ENCODE measurements around the gene PLCG2.
"Not testable (repeated sequence)": the region's sequence is repeated elsewhere in the genome, so short reads cannot be mapped to it uniquely, and the experiment has no call there.

PLCG2 gene

GRCh38 chr16:81850197-81850944, 71.3 kb downstream of the PLCG2 start:
- no peak for DNase-seq

DNA sequence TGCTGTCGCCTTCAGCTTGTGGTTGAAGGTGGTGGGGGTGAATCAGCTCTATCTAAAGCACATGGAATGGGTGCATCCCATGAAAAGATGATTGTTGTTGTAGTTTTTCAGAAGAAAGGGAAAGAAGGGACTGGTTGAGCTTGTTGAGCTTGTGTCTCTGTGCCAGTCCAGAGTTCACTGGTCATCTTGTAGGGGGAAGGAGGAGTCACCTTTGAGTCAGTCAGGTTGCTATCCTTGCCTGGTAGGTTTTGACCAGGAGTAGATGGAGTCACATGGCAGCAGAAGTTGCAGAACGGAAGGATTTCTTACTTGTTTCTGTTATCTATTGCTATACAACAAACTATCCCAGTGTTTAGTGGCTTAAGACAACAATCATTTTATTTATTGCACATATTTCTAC, 73.3 kb downstream of the PLCG2 start:
- no peak for DNase-seq

DNA sequence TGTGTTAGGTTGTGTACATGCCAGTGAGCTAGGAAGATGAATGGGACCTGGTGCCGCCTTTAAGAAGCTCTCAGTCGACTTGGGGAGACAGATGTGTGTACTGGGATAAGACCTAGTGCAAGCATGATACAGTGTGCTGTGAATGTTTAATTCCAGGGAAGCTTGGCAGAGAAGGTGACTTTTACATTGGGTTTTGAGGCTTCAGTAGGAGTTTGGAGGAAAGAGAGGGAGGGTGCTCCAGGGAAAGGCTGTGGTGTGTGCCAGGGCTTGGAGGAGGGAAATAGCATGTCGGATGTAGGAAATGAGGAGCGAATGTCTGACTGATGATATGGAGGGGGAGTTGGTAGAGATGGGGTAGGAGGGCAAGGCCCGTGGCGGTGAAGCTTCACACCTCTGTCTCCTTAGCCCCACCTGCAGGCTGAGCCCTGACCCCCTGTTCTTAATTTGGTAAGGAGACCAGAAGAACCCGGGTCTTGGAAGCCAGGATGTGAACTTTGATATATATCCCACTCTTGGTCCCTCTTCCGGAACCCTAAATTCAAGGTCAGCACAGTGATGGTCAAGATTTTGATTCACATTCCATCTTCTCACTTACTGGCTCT, 76.6 kb downstream of the PLCG2 start:
- no peak for DNase-seq

- no peak for DNase-seq
Measured at GRCh38 chr16:81860287-81861266, 81.5 kb downstream of the PLCG2 start.

DNA sequence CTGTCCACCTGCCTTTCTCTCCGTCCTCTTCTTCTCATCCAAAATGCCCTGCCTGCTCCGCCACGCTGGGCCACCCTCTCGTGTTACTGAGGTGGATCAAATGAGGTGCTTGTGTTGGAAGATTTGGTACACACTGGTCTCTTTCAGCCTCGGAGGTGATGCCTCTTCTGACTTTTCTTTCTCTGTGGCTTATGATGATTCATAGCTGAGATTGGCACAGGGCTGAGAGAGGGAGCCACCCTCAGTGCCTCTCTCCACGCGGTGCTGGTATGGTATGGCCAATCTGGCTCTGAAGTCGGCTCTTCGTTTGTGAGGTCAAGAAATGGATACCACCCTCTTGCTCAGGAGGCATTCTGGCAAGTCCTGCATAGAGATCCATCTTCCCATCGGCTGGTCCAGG, 82.4 kb downstream of the PLCG2 start:
- no peak for DNase-seq

GRCh38 chr16:81861915-81862314, 82.8 kb downstream of the PLCG2 start:
- DNase-seq: no peak

GRCh38 chr16:81863630-81864352, 84.7 kb downstream of the PLCG2 start:
- peak; percentile 35 for DNase-seq

DNA sequence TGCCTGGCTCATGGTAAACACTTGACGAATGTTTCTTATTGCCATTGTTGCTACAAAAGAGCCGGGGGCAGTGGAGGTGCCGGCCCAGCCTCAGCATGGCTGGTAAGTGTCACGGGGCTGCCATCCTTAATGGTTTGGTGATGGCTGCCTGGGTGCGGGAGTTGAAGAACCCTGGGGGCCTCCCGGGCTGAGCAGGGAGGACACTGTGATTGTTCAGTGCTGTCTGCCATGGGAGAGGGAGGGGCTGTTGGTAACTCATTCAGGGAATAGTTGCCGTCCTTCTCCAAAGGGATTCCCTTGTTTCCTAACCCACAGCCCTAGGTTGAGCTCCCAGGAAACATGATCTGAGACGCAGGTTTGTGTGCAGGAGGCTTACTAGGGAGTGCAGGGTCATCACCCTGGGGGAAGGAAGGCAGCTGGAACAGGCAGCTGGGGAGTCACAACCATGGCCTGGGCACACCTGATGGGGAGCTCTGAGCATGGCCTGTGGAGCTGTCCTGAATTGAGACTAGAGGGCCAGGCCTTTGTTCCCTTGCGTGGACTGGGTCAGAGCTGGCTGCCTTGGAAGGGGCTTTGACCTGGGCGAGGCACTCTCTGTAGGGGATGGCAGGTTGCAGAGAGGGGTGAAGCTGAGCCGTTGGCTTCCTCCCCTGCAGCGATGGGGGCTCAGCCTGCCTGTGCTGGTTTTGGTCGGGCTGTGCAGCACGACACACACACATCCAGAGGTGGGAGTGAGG, 85.7 kb downstream of the PLCG2 start:
- DNase-seq: peak; percentile 22

GRCh38 chr16:81866820-81867440, 87.8 kb downstream of the PLCG2 start:
- DNase-seq: no peak

- DNase-seq: no peak
Measured at GRCh38 chr16:81868057-81868748, 89.1 kb downstream of the PLCG2 start.

DNA sequence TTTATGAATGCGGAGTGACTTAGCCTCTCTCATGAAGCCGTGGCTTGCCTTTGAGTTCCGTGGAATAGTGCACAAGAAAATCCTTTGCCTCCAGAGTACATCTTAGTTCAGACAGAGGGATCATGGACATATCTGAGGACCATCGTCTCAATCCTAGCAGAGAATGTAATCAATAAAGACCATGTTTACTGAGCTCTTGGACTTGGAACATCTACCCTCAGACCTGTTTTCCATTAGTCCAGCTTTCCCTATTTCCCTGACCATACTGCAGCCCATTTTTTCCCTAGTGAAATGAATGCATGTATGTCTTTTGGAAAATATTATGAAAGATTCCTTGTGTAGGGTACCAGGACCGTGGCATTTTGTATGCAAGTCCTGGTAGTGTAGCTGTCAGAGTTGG, 90.2 kb downstream of the PLCG2 start:
- DNase-seq: no peak

- DNase-seq: no peak
Measured at GRCh38 chr16:81873206-81873605, 94.1 kb downstream of the PLCG2 start.

DNA sequence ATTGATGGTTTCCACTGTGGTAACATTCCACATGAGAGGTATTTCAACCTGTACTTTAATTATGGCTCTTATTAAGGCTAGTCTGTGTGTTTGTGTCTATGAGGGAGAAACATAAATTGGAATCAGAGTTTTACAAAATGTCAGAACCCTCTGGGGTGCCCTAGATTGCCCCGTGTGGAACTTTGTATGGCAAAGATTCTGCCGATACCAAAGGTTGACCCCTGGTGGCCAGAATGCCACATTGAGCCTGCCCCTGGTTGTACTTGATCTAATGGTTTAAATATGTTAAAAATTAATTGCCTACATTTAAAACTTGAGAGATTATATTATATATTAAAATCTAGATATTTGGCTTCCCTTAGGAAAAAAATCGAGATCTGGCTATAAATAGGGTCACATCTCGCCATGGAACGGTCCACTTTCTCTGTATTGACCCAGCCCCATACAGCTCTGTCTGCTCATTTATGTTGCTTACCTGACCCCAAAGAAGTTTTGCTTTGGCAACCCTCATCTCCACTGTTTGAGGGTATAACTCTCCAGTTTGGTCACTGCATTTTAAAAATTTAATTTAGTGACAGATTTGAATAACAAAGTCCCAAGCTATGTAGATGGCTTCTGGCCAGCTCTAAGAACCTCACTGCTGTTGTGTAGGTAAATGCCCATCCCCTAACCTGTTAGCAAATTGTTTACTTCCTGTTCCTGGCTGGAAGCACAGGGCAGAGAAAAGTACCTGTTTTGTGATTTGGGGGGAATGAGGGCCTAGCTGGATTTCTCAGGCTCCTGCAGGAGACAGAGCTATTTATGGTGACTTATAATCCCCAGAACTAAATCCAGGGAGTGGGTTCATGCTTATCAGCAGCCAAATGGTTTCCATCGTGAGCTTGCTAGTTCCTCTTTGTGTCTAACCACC, 95.0 kb downstream of the PLCG2 start:
- peak; percentile 11 for DNase-seq

GRCh38 chr16:81875461-81875860, 96.4 kb downstream of the PLCG2 start:
- DNase-seq: peak; percentile 7

DNA sequence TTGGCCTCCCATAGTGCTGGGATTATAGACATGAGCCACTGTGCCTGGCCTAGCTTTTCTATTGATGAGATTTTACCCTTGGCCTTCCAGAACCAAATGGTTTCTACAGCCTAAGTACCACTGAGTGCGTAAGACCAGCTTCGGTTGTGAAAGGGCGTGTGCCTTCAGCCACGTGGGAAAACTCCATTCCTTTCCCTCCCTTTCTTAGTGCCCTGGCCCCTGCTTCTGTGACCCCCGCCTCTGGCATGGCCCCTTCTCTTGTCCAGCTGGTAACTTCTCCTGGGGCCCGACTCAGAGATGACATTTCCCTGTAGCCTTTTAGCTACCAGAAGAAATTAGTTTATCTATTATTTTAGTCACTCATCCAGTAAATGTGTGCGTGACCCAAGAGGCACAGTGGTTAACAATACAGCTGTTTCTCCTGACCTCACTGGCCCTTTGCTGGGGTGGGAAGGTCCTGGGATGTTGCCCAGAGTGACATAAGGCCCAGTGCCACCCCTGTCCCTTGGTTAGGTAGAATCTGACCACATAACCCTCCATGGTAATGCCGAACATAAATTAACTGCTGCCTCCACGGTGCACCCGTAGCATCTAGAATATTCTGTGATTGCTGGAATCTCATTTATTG, 97.3 kb downstream of the PLCG2 start:
- DNase-seq: no peak

DNA sequence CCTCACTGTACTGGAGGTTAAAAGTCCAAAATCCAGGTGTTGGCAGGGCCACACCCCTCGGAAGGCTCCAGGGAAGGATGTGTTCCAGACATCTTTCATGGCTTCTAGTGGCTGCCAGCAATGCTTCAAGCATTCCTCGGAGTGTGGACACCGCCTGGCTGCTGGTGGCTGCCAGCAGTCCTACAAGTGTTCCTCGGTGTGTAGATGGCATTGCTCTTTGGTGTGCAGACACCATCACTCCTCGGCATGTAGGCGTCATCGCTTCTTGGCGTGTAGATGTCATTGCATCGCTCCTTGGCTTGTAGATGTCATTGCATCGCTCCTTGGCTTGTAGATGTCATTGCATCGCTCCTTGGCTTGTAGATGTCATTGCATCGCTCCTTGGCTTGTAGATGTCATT, 98.4 kb downstream of the PLCG2 start:
- DNase-seq: not testable (repeated sequence)

GRCh38 chr16:81878529-81878928, 99.4 kb downstream of the PLCG2 start:
- no peak for DNase-seq

DNA sequence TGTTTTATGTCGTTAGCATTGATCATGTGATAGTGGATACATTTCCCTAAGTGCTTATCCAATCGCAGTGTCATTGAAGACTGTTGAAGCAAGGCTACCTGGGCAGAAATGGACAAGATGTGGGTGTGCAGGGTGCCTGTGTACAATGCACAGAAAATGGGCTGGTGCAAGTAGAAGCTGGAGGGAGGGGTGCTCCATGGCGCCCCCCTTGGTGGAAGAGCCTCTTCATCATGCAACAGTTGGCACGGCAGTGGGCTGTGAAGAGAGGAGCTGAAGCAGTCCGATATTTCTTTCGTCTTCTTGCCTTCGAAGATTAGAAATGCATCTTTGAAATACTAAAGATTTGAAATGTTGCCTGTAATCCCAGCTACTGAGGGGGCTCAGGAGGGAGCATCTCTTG, 100.5 kb downstream of the PLCG2 start:
- no peak for DNase-seq

- DNase-seq: no peak
Measured at GRCh38 chr16:81880816-81881215, 101.7 kb downstream of the PLCG2 start.
